Ishikawa (cell line): ENCODE measurements around the gene POLH.

Source experiments
- CEBPB ChIP-seq: IDR thresholded peaks from 2 replicates; pipeline ENCODE4 v1.6.1; 2012
- CREB1 ChIP-seq: IDR thresholded peaks from 2 replicates; pipeline ENCODE4 v1.6.1; 2012; ENCODE audit warnings: low read depth
- EGR1 ChIP-seq: IDR thresholded peaks from 2 replicates; pipeline ENCODE4 v1.6.1; 2012
- EP300 ChIP-seq: IDR thresholded peaks from 2 replicates; pipeline ENCODE4 v1.6.1; 2012; ENCODE audit warnings: borderline replicate concordance
- FOXM1 ChIP-seq: IDR thresholded peaks from 2 replicates; pipeline ENCODE4 v1.6.1; 2012; ENCODE audit warnings: low read depth, borderline replicate concordance
- NFIC ChIP-seq: IDR thresholded peaks from 2 replicates; pipeline ENCODE4 v1.6.1; 2012
- RAD21 ChIP-seq: IDR thresholded peaks from 2 replicates; pipeline ENCODE4 v1.6.1; 2012; ENCODE audit warnings: low read depth
- REST ChIP-seq: IDR thresholded peaks from 2 replicates; pipeline ENCODE4 v1.6.1; 2012; ENCODE audit warnings: low read depth, mild to moderate bottlenecking
- TAF1 ChIP-seq: IDR thresholded peaks from 2 replicates; pipeline ENCODE4 v1.6.1; 2012; ENCODE audit warnings: low read depth, mild to moderate bottlenecking
- TCF12 ChIP-seq: IDR thresholded peaks from 2 replicates; pipeline ENCODE4 v1.6.1; 2012; ENCODE audit warnings: low read depth
- TEAD4 ChIP-seq: IDR thresholded peaks from 2 replicates; pipeline ENCODE4 v1.6.1; 2012
- YY1 ChIP-seq: IDR thresholded peaks from 2 replicates; pipeline ENCODE4 v1.6.1; 2012; ENCODE audit warnings: low read depth
- ZBTB7A ChIP-seq: IDR thresholded peaks from 2 replicates; pipeline ENCODE4 v1.6.1; 2012; ENCODE audit warnings: low read depth
- TF ChIP-seq, protein P1 (sequence below): IDR thresholded peaks from 2 replicates; pipeline ENCODE4 v1.6.1; 2012
- TF ChIP-seq, protein P2 (sequence below): IDR thresholded peaks from 2 replicates; pipeline ENCODE4 v1.6.1; 2012

POLH gene

GRCh38 chr6:43584892-43585570 is 9.0 kb downstream of the POLH start:
- no peak for TF ChIP-seq EGR1
- no peak for TF ChIP-seq TCF12
- no peak for TF ChIP-seq EP300
- TF ChIP-seq YY1: no peak
- no peak for TF ChIP-seq TAF1
- no peak for TF ChIP-seq ZBTB7A

DNA sequence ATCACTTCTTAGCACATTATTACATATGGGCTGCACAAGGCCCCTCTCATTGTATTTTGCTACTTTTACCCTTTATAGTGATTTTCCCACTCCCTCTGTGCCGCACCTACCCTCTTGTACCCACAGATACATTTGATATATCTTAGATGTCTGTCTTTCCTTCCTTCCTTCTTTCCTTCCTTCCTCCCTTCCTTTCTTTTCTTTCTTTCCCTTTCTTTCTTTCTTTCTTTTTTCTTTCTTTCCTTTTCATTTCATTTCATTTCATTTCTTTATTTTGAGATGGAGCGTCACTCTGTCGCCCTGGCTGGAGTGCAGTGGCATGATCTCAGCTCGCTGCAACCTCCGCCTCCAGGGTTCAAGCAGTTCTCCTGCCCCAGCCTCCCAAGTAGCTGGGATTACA is 12.2 kb downstream of the POLH start:
- TF ChIP-seq YY1: no peak
- TF ChIP-seq, protein P1, sequence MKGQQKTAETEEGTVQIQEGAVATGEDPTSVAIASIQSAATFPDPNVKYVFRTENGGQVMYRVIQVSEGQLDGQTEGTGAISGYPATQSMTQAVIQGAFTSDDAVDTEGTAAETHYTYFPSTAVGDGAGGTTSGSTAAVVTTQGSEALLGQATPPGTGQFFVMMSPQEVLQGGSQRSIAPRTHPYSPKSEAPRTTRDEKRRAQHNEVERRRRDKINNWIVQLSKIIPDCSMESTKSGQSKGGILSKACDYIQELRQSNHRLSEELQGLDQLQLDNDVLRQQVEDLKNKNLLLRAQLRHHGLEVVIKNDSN: no peak
- TF ChIP-seq FOXM1: no peak
- TF ChIP-seq RAD21: no peak
- no peak for TF ChIP-seq NFIC
- no peak for TF ChIP-seq CREB1
- TF ChIP-seq REST: no peak
- TF ChIP-seq EP300: no peak
- no peak for TF ChIP-seq TCF12
- TF ChIP-seq ZBTB7A: no peak
- TF ChIP-seq TAF1: no peak
- TF ChIP-seq CEBPB: no peak
- no peak for TF ChIP-seq TEAD4
- TF ChIP-seq EGR1: no peak
- TF ChIP-seq, protein P2, sequence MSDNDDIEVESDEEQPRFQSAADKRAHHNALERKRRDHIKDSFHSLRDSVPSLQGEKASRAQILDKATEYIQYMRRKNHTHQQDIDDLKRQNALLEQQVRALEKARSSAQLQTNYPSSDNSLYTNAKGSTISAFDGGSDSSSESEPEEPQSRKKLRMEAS: no peak

DNA sequence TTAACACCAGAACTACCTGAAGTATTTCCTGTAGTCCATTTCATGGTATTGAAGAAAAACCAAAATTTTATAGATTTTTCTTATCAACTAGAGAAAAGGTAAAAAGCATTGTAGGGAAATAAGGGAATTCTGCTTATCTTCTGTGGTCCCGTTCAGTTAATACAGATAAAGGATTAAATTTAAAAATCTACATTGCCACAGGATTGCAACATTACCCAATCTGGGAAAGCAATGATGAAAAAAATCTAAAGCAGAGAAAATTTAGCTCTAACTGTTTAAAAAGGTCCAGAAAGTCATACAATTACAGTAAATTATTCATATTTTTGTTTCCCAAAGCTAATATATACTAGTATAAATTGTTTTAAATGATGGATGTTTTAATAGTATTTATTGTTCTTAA is 18.0 kb downstream of the POLH start:
- TF ChIP-seq, protein P2: no peak
- TF ChIP-seq CEBPB: no peak
- TF ChIP-seq REST: no peak
- no peak for TF ChIP-seq TCF12
- TF ChIP-seq NFIC: no peak
- TF ChIP-seq YY1: no peak
- TF ChIP-seq FOXM1: no peak
- no peak for TF ChIP-seq EGR1
- TF ChIP-seq TAF1: no peak
- TF ChIP-seq CREB1: no peak
- TF ChIP-seq RAD21: no peak
- no peak for TF ChIP-seq EP300
- TF ChIP-seq, protein P1: no peak
- no peak for TF ChIP-seq TEAD4
- no peak for TF ChIP-seq ZBTB7A

GRCh38 chr6:43600595-43600994 is 24.6 kb downstream of the POLH start:
- no peak for TF ChIP-seq TCF12
- no peak for TF ChIP-seq TAF1
- TF ChIP-seq REST: no peak
- TF ChIP-seq, protein P2: no peak
- no peak for TF ChIP-seq RAD21
- TF ChIP-seq, protein P1: no peak
- TF ChIP-seq CEBPB: no peak
- no peak for TF ChIP-seq NFIC
- TF ChIP-seq CREB1: no peak
- no peak for TF ChIP-seq YY1
- TF ChIP-seq FOXM1: no peak
- TF ChIP-seq EGR1: no peak
- no peak for TF ChIP-seq ZBTB7A
- TF ChIP-seq EP300: no peak
- no peak for TF ChIP-seq TEAD4
